ENCODE results near the gene SLC9A6.
"Not testable (repeated sequence)": the region's sequence is repeated elsewhere in the genome, so short reads cannot be mapped to it uniquely, and the experiment has no call there.

The SLC9A6 gene

DNA sequence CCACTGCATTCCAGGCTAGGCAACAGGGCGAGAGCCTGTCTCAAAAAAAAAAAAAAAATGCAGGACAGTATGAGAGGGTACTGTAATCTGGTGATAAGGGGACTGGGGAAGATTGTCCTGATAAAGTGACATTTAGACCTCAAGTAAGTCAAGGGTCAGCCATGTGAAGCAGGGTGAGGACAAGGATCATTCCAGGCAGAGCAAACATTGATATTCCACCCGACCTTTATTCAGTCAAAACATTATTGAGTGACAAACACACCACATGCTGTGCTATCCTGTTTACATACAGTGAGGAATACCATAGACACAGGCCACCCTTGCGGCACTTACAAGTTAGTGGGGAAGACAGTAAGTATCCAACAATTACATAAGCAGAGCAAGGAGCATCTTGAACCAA, 64.4 kb downstream of the SLC9A6 start:
- no peak for ATAC-seq
- TF ChIP-seq SNAI2 (CRISPR knock-in tag; IDR thresholded peaks at IDR 0.05) (no peak), ZNF70 (CRISPR knock-in tag; IDR thresholded peaks at IDR 0.05) (no peak)
- TF ChIP-seq, protein P1, sequence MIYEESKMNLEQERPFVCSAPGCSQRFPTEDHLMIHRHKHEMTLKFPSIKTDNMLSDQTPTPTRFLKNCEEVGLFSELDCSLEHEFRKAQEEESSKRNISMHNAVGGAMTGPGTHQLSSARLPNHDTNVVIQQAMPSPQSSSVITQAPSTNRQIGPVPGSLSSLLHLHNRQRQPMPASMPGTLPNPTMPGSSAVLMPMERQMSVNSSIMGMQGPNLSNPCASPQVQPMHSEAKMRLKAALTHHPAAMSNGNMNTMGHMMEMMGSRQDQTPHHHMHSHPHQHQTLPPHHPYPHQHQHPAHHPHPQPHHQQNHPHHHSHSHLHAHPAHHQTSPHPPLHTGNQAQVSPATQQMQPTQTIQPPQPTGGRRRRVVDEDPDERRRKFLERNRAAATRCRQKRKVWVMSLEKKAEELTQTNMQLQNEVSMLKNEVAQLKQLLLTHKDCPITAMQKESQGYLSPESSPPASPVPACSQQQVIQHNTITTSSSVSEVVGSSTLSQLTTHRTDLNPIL (CRISPR knock-in tag; IDR thresholded peaks at IDR 0.05; ENCODE audit: low read depth): no peak

DNA sequence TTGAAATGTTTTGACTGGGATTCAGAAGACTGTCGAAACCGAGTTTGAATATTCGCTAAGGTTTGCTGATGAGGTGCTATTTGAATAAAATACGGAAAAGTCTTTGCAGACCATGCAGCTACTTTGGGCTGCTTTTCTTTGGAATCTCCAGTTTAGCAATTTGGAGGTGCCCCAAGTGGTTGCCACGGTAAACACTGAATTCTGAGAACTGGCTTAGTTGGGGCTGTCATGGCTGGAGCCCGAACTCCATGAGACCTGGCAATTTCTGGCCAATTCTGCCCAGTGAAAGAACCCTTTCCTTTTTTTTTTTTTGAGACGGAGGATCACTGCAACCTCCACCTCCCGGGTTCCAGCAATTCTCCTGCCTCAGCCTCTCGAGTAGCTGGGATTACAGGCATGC, 65.6 kb downstream of the SLC9A6 start:
- not testable (repeated sequence) for ATAC-seq

DNA sequence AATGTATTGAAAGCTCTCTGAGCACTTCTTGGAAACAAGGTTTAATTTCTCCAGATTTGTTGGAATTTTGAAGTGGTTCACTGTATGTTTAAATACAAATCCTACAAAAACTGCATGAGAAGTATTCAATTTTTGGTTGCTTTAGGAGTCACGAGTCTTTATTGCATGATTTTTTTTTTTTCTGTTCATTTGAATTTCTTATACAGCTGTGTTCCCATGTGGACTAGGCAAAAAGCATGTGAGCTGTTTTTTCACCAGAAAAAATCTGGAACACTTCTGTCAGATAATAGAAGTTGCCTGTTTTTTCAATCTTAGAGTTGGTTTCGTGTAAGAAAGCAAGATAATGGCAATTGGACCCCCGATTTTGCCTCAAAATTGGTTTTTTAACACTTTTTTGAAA, 66.4 kb downstream of the SLC9A6 start:
- ATAC-seq: no peak
- TF ChIP-seq, protein P2, sequence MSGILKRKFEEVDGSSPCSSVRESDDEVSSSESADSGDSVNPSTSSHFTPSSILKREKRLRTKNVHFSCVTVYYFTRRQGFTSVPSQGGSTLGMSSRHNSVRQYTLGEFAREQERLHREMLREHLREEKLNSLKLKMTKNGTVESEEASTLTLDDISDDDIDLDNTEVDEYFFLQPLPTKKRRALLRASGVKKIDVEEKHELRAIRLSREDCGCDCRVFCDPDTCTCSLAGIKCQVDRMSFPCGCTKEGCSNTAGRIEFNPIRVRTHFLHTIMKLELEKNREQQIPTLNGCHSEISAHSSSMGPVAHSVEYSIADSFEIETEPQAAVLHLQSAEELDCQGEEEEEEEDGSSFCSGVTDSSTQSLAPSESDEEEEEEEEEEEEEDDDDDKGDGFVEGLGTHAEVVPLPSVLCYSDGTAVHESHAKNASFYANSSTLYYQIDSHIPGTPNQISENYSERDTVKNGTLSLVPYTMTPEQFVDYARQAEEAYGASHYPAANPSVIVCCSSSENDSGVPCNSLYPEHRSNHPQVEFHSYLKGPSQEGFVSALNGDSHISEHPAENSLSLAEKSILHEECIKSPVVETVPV (CRISPR knock-in tag; IDR thresholded peaks at IDR 0.05): no peak
- no peak for TF ChIP-seq ZFP3 (CRISPR knock-in tag; IDR thresholded peaks at IDR 0.05)
- no peak for TF ChIP-seq SNAI2 (CRISPR knock-in tag; IDR thresholded peaks at IDR 0.05)
- no peak for TF ChIP-seq OSR1 (CRISPR knock-in tag; IDR thresholded peaks at IDR 0.05)
- TF ChIP-seq ISL1 (CRISPR knock-in tag; IDR thresholded peaks at IDR 0.05): no peak
- TF ChIP-seq ZNF8 (CRISPR knock-in tag; IDR thresholded peaks at IDR 0.05): no peak
- no peak for TF ChIP-seq CSDC2 (CRISPR knock-in tag; IDR thresholded peaks at IDR 0.05)
- no peak for TF ChIP-seq ZFP30 (CRISPR knock-in tag; IDR thresholded peaks at IDR 0.05)
- no peak for TF ChIP-seq RARB (CRISPR knock-in tag; IDR thresholded peaks at IDR 0.05)
- TF ChIP-seq ZC3H10 (CRISPR knock-in tag; IDR thresholded peaks at IDR 0.05): no peak
- TF ChIP-seq ARNTL (CRISPR knock-in tag; IDR thresholded peaks at IDR 0.05; ENCODE audit: borderline replicate concordance, low read depth): no peak
- TF ChIP-seq PPARA (CRISPR knock-in tag; IDR thresholded peaks at IDR 0.05; ENCODE audit: borderline replicate concordance): no peak
- TF ChIP-seq, protein P3, sequence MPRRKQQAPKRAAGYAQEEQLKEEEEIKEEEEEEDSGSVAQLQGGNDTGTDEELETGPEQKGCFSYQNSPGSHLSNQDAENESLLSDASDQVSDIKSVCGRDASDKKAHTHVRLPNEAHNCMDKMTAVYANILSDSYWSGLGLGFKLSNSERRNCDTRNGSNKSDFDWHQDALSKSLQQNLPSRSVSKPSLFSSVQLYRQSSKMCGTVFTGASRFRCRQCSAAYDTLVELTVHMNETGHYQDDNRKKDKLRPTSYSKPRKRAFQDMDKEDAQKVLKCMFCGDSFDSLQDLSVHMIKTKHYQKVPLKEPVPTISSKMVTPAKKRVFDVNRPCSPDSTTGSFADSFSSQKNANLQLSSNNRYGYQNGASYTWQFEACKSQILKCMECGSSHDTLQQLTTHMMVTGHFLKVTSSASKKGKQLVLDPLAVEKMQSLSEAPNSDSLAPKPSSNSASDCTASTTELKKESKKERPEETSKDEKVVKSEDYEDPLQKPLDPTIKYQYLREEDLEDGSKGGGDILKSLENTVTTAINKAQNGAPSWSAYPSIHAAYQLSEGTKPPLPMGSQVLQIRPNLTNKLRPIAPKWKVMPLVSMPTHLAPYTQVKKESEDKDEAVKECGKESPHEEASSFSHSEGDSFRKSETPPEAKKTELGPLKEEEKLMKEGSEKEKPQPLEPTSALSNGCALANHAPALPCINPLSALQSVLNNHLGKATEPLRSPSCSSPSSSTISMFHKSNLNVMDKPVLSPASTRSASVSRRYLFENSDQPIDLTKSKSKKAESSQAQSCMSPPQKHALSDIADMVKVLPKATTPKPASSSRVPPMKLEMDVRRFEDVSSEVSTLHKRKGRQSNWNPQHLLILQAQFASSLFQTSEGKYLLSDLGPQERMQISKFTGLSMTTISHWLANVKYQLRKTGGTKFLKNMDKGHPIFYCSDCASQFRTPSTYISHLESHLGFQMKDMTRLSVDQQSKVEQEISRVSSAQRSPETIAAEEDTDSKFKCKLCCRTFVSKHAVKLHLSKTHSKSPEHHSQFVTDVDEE (CRISPR knock-in tag; IDR thresholded peaks at IDR 0.05): no peak
- no peak for TF ChIP-seq ZNF70 (CRISPR knock-in tag; IDR thresholded peaks at IDR 0.05)
- TF ChIP-seq TOX (CRISPR knock-in tag; IDR thresholded peaks at IDR 0.05; ENCODE audit: borderline replicate concordance): no peak
- TF ChIP-seq, protein P4, sequence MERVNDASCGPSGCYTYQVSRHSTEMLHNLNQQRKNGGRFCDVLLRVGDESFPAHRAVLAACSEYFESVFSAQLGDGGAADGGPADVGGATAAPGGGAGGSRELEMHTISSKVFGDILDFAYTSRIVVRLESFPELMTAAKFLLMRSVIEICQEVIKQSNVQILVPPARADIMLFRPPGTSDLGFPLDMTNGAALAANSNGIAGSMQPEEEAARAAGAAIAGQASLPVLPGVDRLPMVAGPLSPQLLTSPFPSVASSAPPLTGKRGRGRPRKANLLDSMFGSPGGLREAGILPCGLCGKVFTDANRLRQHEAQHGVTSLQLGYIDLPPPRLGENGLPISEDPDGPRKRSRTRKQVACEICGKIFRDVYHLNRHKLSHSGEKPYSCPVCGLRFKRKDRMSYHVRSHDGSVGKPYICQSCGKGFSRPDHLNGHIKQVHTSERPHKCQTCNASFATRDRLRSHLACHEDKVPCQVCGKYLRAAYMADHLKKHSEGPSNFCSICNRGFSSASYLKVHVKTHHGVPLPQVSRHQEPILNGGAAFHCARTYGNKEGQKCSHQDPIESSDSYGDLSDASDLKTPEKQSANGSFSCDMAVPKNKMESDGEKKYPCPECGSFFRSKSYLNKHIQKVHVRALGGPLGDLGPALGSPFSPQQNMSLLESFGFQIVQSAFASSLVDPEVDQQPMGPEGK (CRISPR knock-in tag; IDR thresholded peaks at IDR 0.05; ENCODE audit: borderline replicate concordance): no peak

DNA sequence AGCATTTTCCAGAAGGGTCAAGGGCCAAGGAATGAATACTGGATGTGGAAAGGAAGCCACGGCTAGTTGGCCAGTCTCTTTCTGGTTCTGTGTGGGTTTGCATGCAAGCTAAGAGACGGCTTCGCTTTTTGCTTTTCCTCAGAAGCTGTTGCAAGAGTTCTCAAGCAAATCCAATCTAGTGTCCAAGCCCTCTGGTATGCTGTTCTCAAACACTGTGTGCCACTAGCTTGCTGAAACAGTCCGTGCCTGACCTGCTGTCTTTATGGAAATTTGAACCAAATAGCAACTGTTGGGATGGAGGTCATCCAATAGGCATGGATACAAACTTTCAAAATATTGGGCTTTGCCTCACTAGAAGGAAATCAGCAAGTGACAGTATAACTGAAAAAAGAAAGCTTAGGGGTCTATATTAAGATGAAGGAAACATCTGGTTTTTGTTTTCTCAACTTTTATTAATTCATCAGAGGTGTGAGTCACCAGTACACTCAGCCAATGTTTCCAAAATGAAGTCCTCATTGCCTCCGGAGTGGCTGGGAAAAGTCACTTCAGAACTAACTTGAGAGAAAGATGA, 70.5 kb downstream of the SLC9A6 start:
- ATAC-seq: peak; percentile 89
- TF ChIP-seq ZFP3 (CRISPR knock-in tag; IDR thresholded peaks at IDR 0.05) (no peak), ZFP30 (CRISPR knock-in tag; IDR thresholded peaks at IDR 0.05) (no peak), ZNF565 (CRISPR knock-in tag; conservative IDR thresholded peaks at IDR 0.05; ENCODE audit: low read depth) (no peak), PPARA (CRISPR knock-in tag; IDR thresholded peaks at IDR 0.05; ENCODE audit: borderline replicate concordance) (no peak), ESRRG (CRISPR knock-in tag; IDR thresholded peaks at IDR 0.05) (no peak), OSR1 (CRISPR knock-in tag; IDR thresholded peaks at IDR 0.05) (no peak), RARB (CRISPR knock-in tag; IDR thresholded peaks at IDR 0.05) (no peak), CSDC2 (CRISPR knock-in tag; IDR thresholded peaks at IDR 0.05) (no peak), SNAI2 (CRISPR knock-in tag; IDR thresholded peaks at IDR 0.05) (no peak), TOX (CRISPR knock-in tag; IDR thresholded peaks at IDR 0.05; ENCODE audit: borderline replicate concordance) (no peak), ZNF70 (CRISPR knock-in tag; IDR thresholded peaks at IDR 0.05) (no peak), ZC3H10 (CRISPR knock-in tag; IDR thresholded peaks at IDR 0.05) (no peak), ZNF8 (CRISPR knock-in tag; IDR thresholded peaks at IDR 0.05) (no peak)
- TF ChIP-seq, protein P3 (CRISPR knock-in tag; IDR thresholded peaks at IDR 0.05): no peak
- TF ChIP-seq, protein P4 (CRISPR knock-in tag; IDR thresholded peaks at IDR 0.05; ENCODE audit: borderline replicate concordance): no peak

All from SK-N-SH treated with all-trans-retinoic acid at 6 μM for 48 hours (cell line).